WI38 (cell line): Measurements from ENCODE around the gene TMEM39B.
"Not testable (repeated sequence)": the region's sequence is repeated elsewhere in the genome, so short reads cannot be mapped to it uniquely, and the experiment has no call there.

ENCODE experiments used
- H3K4me3 ChIP-seq: 2 replicates; pipeline ENCODE4 v1.5.1; 2011; ENCODE audit warnings: low read depth, mild to moderate bottlenecking, control low read depth, low read length
- CTCF ChIP-seq: IDR thresholded peaks from 2 replicates; pipeline ENCODE4 v1.5.1; 2012; ENCODE audit warnings: low read depth, mild to moderate bottlenecking, control low read depth, low read length

Gene TMEM39B

GRCh38 chr1:32052887-32053286, 19.9 kb upstream of the TMEM39B start:
- no peak for TF ChIP-seq CTCF
- no peak overlapping the region for H3K4me3 ChIP-seq

GRCh38 chr1:32055416-32055815, 17.3 kb upstream of the TMEM39B start:
- no peak for TF ChIP-seq CTCF

GRCh38 chr1:32056598-32056997, 16.1 kb upstream of the TMEM39B start:
- no peak overlapping the region for H3K4me3 ChIP-seq
- no peak for TF ChIP-seq CTCF

More at GRCh38 chr1:32055416-32055815, 17.3 kb upstream of the TMEM39B start:
- H3K4me3 ChIP-seq: no peak overlapping the region

- TF ChIP-seq CTCF: no peak
- no peak overlapping the region for H3K4me3 ChIP-seq
Observed at GRCh38 chr1:32060914-32061313, 11.8 kb upstream of the TMEM39B start.

- no peak for TF ChIP-seq CTCF
- peak overlapping the region; percentile 22; the same call in 1 of the 2 replicates for H3K4me3 ChIP-seq
Observed at GRCh38 chr1:32062867-32063230, 9.9 kb upstream of the TMEM39B start.

- H3K4me3 ChIP-seq: no peak overlapping the region
- TF ChIP-seq CTCF: peak; percentile 42; the same call in 1 of the 2 replicates
Observed at GRCh38 chr1:32063261-32063681, 9.5 kb upstream of the TMEM39B start.

GRCh38 chr1:32065613-32066488, 6.9 kb upstream of the TMEM39B start:
- H3K4me3 ChIP-seq: not testable (repeated sequence)
